NCI-H226 (cell line): Measurements from ENCODE around the gene PCBP3.
"Not testable (repeated sequence)": the region's sequence is repeated elsewhere in the genome, so short reads cannot be mapped to it uniquely, and the experiment has no call there.

ENCODE experiments used
- DNase-seq: peaks from one replicate; pipeline ENCODE4 v3.0.0-alpha.2; 2015

PCBP3 gene

DNA sequence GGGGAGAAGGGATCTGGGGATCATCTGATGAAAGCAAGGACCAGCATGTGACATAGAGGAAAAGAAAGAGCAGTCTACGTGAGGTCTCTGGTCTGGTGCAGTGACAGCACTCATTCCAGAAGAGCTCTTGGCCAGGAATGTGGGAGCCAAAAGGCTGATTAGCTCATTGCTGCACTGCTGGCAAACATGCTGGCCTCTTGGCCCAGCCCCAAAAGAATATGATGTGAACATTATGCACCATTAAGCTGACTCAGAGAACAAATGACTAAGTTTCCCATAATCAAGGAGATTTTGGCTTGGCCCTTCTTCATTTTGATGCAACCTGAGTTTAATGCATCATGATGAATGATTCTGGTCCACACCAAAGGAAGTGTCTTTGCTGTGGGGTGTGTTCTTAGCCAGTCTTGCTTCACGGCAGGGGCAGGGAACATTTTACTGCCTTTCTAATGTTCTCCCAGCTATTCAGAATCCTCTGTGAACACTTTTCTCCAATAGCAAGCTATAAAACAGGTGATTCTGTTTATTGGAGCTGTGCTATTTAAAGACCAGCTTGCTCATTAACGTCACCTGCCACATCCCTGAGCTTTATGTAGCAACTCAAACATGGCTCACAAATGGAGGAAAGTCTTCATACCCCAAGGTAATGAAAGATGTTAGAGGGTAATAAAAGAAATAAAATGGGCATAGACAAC is 55.1 kb downstream of the PCBP3 start:
- DNase-seq, result peak; percentile 81

DNA sequence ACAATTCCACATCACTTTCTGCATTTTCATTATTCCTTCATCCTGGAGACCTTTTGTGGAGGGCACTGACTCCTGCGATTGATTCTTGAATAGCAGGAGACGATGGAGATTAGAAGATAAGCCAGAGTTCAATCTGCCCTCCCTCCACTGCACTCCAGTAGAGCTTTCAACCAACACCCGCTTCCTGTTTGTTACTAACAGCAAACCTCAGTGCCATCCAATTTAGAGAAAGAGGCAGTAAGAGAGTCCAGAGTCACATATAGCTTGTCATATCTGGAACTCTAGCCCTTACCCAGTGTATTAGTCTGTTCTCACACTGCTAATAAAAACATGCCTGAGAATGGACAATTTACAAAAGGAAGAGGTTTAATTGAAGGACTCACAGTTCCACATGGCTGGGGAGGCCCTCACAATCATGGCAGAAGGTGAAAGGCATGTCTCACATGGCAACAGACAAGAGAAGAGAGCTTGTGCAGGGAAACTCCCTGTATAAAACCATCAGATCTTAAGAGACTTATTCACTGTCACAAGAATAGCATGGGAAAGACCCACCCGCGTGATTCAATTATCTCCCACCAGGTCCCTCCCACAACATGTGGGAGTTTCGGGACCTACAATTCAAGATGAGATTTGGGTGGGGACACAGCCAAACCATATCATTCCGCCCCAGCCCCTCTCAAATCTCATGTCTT is 55.9 kb downstream of the PCBP3 start:
- no peak for DNase-seq

DNA sequence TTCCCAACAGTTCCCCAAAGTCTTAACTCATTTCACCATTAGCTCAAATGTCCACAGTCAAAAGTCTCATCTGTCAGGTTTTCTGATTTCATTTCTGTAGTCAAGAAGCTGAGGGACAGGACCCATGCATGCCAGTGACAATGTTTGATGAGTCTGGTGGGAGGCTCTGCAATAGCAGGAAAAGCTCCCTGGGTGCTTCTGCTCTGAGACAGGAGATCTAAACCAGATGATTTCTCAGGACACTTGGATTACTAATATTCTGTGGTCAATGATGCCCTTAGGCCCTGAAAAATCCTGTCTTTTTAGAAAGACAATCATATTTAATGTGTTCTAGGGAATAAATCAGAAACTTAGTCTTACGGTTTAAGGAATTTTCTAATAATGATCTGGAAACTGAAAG is 56.4 kb downstream of the PCBP3 start:
- no peak for DNase-seq

- DNase-seq, result no peak
These were observed 56.9 kb downstream of the PCBP3 start for GRCh38 chr21:45700461-45700860.

DNA sequence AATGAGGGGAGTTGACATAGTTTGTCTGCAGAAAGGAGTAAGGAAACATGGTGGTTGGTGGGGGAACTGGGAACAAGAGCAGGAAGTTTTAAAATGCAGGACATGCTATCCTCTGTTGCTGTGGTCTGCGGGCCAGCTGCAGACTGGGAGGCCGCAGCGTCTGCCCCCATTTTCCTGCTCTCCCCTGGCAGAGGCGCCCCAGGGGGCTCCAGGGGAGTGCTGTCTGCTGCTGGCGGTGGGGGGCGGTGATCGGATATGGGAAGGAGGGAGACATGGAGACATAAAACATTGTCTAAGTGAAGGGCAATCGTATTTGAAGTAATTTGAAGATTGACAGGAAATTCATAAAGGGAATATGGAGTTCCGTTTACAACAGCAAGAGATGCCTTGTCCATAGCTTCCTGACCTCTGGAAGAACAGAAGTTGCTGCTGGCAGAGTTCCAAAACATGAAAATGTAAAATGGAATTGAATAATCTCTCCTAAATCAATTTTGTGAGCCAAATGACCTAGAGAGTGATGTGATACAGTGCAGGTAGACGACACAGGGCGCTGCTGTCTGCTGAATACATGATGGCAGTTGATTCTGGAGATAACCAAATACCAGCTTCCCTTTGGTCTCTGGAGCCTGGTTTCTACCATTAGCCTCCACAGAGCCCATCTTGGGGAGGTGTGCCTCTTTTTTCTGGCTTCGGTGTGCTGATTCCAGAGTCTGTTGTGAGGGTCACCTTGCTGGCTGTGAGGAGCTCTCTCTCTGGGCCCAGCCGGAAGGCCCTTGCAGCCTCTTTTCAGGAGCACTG is 61.0 kb downstream of the PCBP3 start:
- no peak for DNase-seq

- DNase-seq, result no peak
These were observed 62.8 kb downstream of the PCBP3 start for GRCh38 chr21:45706299-45706698.

GRCh38 chr21:45709173-45709572 is 65.6 kb downstream of the PCBP3 start:
- no peak for DNase-seq

DNA sequence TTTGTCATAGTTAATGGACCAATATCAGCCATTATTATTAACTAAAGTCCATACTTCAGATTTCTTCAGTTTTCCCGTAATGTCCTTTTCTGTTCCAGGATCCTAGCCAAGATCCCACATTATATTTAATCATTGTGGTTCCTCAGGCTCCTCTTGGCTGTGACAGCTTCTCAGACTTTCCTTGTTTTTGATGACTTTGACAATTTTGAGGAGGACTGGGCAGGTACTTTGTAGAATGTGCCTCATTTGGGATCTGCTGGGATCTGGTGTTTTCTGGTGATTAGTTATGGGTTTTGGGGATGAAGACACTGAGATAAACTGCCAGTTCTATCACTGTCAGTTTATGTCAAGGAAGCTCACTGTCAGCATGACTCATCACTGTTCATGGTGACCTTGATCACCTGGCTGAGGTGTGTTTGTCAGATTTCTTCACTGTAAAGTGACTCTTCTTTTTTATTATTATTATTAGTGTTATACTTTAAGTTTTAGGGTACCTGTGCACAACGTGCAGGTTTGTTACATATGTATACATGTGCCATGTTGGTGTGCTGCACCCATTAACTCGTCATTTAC is 66.3 kb downstream of the PCBP3 start:
- DNase-seq, result no peak

GRCh38 chr21:45710306-45710705 is 66.8 kb downstream of the PCBP3 start:
- not testable (repeated sequence) for DNase-seq

DNA sequence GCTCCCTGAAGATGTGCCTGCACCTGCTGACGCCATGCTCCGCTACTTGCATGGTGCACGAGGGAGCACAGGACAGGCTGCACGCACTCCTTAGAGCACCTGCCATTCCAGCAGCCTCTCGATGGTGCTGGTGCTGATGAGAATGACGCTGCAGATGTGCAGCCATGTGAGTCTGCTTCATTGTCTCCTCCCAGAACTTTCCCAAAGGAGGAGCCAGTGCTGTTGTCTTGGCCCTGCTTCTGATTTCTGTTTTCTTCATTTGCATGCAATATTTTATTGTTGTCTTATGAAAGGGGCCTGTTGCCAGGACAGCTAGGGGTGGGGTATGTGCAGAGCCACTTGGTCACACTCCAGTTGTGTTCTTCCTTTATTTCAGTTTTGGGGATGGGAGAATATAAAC is 70.1 kb downstream of the PCBP3 start:
- DNase-seq, result no peak

DNA sequence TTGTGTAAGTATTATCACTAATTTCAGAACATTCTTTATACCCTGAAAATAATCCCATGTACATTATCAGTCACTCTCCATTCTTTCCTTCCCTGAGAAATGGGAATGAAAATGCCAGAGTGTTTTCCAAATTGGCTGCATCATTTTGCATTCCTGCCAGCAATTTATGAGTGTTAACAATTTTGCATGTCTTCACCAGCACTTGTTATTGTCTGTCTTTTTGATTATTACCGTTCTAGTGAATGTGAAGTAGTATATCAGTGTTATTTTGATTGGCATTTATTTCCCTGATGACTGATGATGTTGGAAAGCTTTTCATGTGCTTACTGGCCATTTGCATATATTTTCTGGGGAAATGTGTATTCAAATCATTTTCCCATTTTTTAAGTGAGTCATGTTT is 71.9 kb downstream of the PCBP3 start:
- no peak for DNase-seq

DNA sequence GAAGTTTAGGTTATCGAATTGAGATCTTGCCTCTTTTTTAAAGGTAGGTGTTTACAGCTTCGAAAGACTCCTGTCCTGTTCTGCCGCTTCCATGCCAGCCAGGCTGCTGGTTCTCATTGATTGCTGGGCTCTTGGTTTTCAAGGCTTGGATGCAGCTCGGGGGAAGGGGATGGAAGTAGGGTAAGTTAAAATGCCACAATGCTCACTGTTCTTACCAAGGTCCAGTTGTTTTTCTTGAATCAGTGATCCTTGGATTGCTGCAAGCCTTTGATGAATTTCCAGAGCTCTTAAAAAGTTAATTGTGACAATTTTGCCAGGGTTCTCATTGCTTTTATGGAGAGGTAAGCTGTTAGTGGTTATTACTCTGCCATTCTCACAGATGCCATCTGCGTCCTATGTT is 74.9 kb downstream of the PCBP3 start:
- DNase-seq, result no peak

GRCh38 chr21:45719177-45719802 is 75.8 kb downstream of the PCBP3 start:
- DNase-seq, result no peak

GRCh38 chr21:45720204-45720603 is 76.7 kb downstream of the PCBP3 start:
- DNase-seq, result not testable (repeated sequence)

- no peak for DNase-seq
These were observed 78.1 kb downstream of the PCBP3 start for GRCh38 chr21:45721671-45722070.

DNA sequence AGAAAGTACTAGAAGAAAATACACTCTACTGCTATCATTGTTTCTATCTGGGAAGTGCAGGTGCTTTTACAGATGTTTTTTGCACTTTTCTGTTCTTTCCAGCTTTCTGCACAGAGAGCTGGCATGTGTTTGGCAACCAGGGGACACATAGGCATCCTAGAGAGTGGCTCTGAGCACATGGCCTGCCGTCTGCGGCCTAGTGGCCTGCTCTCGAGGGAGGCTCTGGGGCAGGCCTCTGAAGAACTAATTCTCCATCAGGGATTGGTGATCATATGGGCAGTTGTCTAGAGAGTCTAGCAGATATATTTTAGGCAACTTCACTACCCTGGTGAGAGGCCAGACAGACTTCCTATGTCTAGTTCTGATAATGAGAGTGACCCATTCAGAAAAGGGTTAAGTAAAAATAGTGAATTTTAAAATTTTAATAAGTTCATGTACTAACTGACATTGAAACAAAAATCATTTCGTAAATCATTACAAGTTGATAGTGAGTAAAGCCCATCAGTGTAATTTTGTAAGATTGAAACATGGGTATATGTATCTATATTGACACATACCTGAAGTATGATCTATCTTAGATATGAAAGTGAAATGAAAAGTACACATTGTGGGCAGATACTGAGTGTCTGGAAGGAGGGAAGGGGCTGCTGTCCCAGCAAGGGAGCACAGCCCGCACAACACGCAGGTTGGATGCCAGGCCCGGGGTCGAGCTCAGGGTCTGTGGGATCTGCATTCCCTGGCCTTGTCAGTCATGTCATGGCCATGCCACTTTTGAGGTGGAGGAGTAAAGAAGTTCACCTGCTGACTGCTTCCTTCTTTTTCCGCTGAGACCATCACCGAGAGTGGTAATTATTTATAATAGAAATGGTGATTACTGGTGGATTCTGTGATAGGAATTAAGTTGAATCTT is 79.8 kb downstream of the PCBP3 start:
- no peak for DNase-seq

DNA sequence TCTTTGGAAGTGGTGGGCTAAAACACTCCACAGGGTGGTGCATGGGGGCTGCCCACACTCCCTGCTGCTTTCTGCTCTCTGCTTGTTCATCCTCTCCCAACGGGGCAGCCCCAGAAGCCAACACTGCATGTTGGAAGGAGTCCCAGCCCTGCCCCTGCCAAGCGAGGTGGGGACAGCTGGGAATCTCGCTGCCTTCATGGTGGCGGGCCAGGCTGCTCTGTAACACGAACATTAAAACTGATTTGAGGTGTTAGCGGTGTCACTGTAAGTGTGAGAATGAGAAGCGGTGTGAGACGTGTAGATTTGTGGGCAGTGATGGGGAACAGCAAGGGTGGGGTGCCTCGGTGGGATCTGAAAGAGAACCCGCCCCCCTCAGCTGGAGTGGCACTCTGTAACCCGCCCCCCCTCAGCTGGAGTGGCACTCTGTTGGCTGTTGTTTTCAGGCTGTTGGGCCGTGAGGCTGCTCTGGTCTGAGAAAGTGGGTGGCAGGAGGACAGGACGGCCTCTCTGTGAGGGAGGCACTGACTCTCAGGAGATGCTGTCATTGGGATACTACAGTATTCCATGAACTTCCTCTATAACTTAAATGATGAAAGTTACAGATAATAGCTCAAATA is 80.9 kb downstream of the PCBP3 start:
- no peak for DNase-seq

- DNase-seq, result no peak
These were observed 81.7 kb downstream of the PCBP3 start for GRCh38 chr21:45724994-45725843.

DNA sequence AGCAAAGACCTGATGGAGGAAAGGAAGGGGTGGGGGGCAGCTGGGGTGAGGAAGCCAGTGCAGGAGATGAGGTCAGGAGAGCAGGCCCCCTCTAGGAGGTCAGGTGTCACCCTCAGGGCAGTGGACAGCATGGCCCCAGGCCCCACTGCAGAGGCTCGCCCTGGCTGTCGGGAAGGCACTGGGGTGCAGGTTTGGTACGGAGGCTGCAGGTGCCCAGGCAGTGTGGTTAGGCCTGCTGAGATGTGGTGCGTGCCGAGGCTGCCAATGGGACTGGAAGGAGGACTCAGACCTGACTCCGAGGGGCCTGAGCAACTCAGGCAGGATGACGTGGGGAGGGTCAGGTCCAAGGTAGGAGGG is 82.3 kb downstream of the PCBP3 start:
- no peak for DNase-seq

DNA sequence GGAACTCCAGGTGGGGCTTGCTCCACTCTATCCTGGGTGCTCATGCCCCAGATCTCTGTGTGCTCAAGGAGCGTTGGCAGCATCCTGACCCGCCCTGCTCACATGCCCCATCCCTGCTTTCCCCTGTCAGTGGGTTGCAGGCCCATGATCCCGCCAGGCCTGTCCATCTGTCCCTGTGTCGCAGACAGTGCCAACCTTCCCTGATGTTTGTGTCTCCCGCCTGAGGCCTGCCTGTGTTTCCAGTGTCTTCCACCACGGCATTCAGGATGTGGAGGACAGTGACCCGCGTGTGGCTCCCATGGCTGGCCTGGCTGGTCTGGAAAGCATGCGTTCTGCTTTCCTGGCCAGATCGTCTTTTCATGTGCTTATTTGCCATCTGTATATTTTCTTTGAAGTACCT is 82.9 kb downstream of the PCBP3 start:
- DNase-seq, result no peak

- no peak for DNase-seq
These were observed 83.9 kb downstream of the PCBP3 start for GRCh38 chr21:45727390-45727789.
